ENCODE data around the gene CPSF4L.

GRCh38 chr17:73288534-73289302, 27.0 kb upstream of the CPSF4L start:
- TF ChIP-seq MAX (IDR thresholded peaks at IDR 0.05; ENCODE audit: insufficient read depth, insufficient read length) (no peak), POLR2AphosphoS5 (IDR thresholded peaks at IDR 0.05; ENCODE audit: insufficient read depth, low read depth, low read length) (no peak), CTCF (IDR thresholded peaks at IDR 0.05; ENCODE audit: extremely low read depth in 1 of 2, insufficient read depth in 1 of 2, low read depth in 1 of 2, low read length in 2 of 2) (no peak), POLR2A (IDR thresholded peaks at IDR 0.05; ENCODE audit: low read depth, low read length) (no peak), MYC (IDR thresholded peaks at IDR 0.05; ENCODE audit: low read depth, low read length) (no peak), EZH2 (IDR thresholded peaks at IDR 0.05; ENCODE audit: borderline replicate concordance, low read depth, low read length, severe bottlenecking) (no peak), GATA2 (IDR thresholded peaks at IDR 0.05; ENCODE audit: insufficient read depth, insufficient read length, low read depth, low read length) (no peak), JUN (IDR thresholded peaks at IDR 0.05; ENCODE audit: borderline replicate concordance, insufficient read depth, insufficient read length, low read depth) (no peak)

Measured in endothelial cell of umbilical vein (primary cell).